GM12891 (cell line): Measurements from ENCODE around the gene NAV2.

Experiments
- DNase-seq: peaks from one replicate; pipeline ENCODE4 v3.0.0; 2011; ENCODE audit warnings: low spot score; ENCODE audit not compliant: insufficient read length
- FAIRE-seq: peaks from 2 replicates; lab custom pipeline; 2011; peaks lifted over from hg19 to GRCh38; lab: Jason Lieb, UNC
- PAX5 ChIP-seq: IDR thresholded peaks from 2 replicates; pipeline ENCODE4 v1.6.1; 2011; ENCODE audit warnings: low read length, moderate library complexity, mild to moderate bottlenecking; ENCODE audit not compliant: insufficient read depth, severe bottlenecking
- POLR2A ChIP-seq: IDR thresholded peaks from 2 replicates; pipeline ENCODE4 v1.6.1; 2011; ENCODE audit warnings: low read depth, low read length, control low read depth
- POLR2AphosphoS5 ChIP-seq: IDR thresholded peaks from 2 replicates; pipeline ENCODE4 v1.6.1; 2011; ENCODE audit warnings: low read depth, low read length, control low read depth
- POU2F2 ChIP-seq: IDR thresholded peaks from 2 replicates; pipeline ENCODE4 v1.6.1; 2011; ENCODE audit warnings: low read depth, mild to moderate bottlenecking, control low read depth, low read length, moderate library complexity
- SPI1 ChIP-seq: IDR thresholded peaks from 2 replicates; pipeline ENCODE4 v1.6.1; 2011; ENCODE audit warnings: low read depth, low read length, control low read depth
- TAF1 ChIP-seq: IDR thresholded peaks from 2 replicates; pipeline ENCODE4 v1.6.1; 2011; ENCODE audit warnings: low read depth, low read length, control low read depth

NAV2 gene

GRCh38 chr11:20034941-20035340, 322.3 kb downstream of the NAV2 start:
- FAIRE-seq (no peak), DNase-seq (no peak)
- TF ChIP-seq POLR2A (no peak), PAX5 (no peak), TAF1 (no peak), SPI1 (no peak), POU2F2 (no peak), POLR2AphosphoS5 (no peak)

- DNase-seq, result no peak
- TF ChIP-seq SPI1 (no peak), TAF1 (no peak), POU2F2 (no peak), POLR2AphosphoS5 (no peak), PAX5 (no peak), POLR2A (no peak)
- no peak for FAIRE-seq
Measured at GRCh38 chr11:20035375-20035700, 322.7 kb downstream of the NAV2 start.

GRCh38 chr11:20035701-20036601, 323.3 kb downstream of the NAV2 start:
- TF ChIP-seq POLR2A (no peak), POLR2AphosphoS5 (no peak), SPI1 (no peak), TAF1 (no peak), POU2F2 (no peak), PAX5 (no peak)
- no peak for FAIRE-seq
- no peak for DNase-seq

GRCh38 chr11:20036626-20037335, 324.1 kb downstream of the NAV2 start:
- TF ChIP-seq POU2F2 (no peak), POLR2AphosphoS5 (no peak), PAX5 (no peak), SPI1 (no peak), POLR2A (no peak), TAF1 (no peak)
- DNase-seq (no peak), FAIRE-seq (no peak)

- TF ChIP-seq POLR2A (no peak), TAF1 (no peak), POU2F2 (no peak), PAX5 (no peak), POLR2AphosphoS5 (no peak), SPI1 (no peak)
- FAIRE-seq (no peak), DNase-seq (no peak)
Measured at GRCh38 chr11:20037396-20038153, 324.9 kb downstream of the NAV2 start.

- DNase-seq (no peak), FAIRE-seq (no peak)
- TF ChIP-seq POLR2A (no peak), POU2F2 (no peak), SPI1 (no peak), PAX5 (no peak), TAF1 (no peak), POLR2AphosphoS5 (no peak)
Measured at GRCh38 chr11:20038412-20038811, 325.8 kb downstream of the NAV2 start.

- FAIRE-seq, result no peak
- TF ChIP-seq SPI1, result no peak
- TF ChIP-seq POLR2AphosphoS5, result no peak
- TF ChIP-seq POLR2A, result no peak
- no peak for TF ChIP-seq PAX5
- no peak for TF ChIP-seq TAF1
- TF ChIP-seq POU2F2, result no peak
- DNase-seq, result no peak
Measured at GRCh38 chr11:20038972-20039371, 326.3 kb downstream of the NAV2 start.

- TF ChIP-seq TAF1, result no peak
- no peak for TF ChIP-seq POLR2AphosphoS5
- TF ChIP-seq POU2F2, result no peak
- no peak for TF ChIP-seq SPI1
- TF ChIP-seq POLR2A, result no peak
- TF ChIP-seq PAX5, result no peak
- no peak for FAIRE-seq
- DNase-seq, result no peak
Measured at GRCh38 chr11:20041499-20041898, 328.9 kb downstream of the NAV2 start.

GRCh38 chr11:20042045-20042639, 329.5 kb downstream of the NAV2 start:
- TF ChIP-seq SPI1, result no peak
- no peak for TF ChIP-seq POLR2A
- TF ChIP-seq POLR2AphosphoS5, result no peak
- no peak for TF ChIP-seq TAF1
- no peak for TF ChIP-seq PAX5
- no peak for TF ChIP-seq POU2F2
- FAIRE-seq (no peak), DNase-seq (no peak)
